Fibroblast of skin of abdomen (primary cell): ENCODE measurements around the gene SGPP1.
A peak's percentile ranks its signal among the peaks of the same experiment; 100 is the strongest.
"Not testable (repeated sequence)": the region's sequence is repeated elsewhere in the genome, so short reads cannot be mapped to it uniquely, and the experiment has no call there.

Source experiments
- DNase-seq: peaks from one replicate; pipeline ENCODE4 v3.0.0-alpha.2; 2013

Gene SGPP1

DNA sequence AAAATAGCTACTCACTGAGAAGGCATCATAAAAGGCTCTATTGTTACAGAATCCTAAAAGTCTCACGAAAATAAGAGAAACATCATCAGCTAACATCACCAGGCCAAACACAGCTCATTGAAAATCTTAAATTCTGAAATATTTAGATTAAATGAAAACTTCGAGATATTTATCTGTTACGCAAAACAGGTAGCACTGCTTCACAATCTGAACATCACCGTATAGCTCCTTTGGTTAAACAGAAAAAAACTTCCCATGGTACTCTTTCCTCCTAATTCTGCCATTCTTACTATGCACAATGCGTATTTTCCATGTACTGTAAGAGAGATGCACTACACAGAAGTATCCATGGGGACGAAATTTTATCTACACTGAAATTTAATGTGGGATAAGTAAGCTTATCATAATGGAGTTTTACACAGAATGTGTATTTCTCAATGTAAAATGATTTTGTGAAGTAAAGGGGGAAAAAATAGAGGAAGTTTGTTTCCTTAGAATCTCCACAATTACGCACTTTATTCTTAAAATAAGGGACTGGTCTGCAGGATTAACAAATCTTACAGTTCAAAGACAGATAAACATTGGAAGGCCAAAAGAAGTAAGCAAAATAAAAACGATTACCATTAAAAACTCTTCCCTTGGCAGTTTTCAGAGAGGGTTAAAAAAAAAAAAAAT lies 1.9 kb downstream of the SGPP1 start:
- no peak for DNase-seq

DNA sequence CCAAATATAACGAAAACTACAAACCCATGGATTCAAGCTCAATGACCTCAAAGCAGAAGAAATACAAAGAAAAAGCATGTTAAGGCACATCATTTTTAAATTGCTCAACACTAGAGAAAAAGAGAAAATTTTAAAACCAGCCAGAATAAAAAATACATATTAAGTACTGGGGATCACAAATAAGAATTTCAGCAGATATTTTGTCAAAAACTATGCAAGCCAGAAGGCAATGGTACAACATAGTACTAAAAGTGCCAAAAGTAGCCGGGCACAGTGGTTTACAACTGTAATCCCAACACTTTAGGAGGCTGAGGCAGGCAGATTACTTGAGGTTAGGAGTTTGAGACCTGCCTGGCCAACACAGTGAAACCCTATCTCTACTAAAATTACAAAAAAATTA lies 10.2 kb downstream of the SGPP1 start:
- DNase-seq, result no peak

DNA sequence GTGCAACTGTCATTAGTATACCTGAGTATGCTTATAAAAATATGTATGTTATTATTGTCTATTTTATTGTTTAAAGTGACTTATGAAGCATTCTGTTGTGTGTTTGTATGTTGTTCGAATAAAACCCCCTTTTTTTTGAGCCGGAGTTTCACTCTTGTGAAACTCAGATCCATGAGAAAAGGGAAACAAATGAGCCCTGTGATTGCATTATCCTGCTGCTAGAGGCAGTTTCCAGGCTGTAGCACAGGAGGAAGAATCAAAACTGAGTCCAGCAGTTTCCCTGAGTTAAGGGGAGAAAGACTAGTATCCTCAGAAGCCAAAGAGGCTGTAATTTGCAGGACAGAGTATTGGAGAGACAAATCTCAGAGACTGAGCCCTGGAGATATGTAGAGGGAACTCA lies 12.5 kb downstream of the SGPP1 start:
- DNase-seq, result no peak

DNA sequence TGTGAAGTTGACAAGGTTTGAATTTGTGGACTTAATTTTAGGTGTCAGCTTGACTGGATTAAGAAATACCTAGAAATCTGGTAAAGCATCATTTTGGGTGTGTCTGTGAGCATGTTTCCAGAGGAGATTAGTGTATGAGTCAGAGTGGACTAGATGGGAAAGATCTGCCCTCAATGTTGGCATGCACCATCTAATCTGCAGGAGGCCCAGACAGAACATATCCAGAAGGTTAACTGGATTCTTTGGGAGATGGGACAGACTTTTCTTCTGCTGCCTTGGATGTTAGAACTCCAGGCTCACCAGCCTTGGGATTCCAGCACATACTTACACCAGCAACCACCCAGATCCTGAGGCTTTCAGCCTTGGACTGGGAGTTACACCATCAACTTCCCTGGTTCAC lies 14.1 kb downstream of the SGPP1 start:
- peak; percentile 23 for DNase-seq

DNA sequence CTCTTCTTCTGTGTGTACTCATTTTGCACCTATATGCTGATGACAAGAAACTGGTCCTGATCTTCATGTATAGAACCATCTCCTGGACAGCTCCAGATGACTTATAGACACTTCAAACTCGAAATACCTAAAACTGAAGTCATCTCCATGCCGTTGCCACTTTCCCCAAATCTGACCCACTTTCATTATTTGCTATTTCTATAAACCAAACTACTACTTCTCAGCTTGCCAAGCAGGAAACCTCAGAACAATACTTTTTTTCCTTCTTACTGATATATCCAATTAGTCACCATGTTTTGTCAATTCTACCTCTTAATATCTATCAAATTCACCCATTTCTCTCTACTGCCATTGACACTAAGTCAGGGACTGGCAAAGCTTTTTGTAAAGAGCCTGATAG lies 14.8 kb downstream of the SGPP1 start:
- DNase-seq, result no peak

DNA sequence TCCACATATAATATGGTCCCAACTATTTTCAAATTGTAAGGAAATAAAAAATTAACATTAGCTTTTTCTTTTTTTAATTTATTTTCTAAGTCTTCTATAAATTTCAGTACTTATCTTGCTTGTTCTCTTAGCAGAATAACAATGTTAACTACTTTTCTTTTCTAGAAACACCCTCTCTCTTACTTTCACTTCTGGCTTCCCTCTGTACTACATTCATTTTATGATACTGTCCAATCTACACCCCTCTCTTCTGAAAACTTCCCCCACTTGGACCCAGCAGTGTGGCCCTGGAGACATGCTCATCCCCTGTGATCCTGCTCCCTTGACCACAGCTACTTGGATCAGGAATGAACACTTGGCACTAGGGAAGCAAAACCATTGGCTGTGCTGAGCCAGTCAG lies 15.7 kb downstream of the SGPP1 start:
- DNase-seq, result no peak

DNA sequence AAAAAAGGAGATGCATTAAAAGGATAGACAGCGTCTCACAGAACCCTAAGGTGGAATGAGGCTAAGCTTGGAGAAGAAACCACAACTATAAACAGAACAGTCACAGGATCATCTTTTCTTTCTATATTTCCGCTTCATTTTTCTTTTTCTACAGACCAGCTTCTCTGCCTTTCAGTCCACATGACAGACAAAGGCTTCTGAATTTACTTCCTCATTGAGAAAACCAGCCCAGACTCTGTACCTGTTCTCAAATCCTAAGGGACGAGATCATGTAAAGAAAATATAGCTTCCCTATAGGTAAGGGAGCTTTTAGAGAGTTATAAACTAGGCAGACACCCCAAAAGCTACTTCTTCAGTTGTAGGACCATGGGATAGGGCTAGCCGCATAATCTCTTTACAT lies 17.4 kb downstream of the SGPP1 start:
- DNase-seq, result no peak

DNA sequence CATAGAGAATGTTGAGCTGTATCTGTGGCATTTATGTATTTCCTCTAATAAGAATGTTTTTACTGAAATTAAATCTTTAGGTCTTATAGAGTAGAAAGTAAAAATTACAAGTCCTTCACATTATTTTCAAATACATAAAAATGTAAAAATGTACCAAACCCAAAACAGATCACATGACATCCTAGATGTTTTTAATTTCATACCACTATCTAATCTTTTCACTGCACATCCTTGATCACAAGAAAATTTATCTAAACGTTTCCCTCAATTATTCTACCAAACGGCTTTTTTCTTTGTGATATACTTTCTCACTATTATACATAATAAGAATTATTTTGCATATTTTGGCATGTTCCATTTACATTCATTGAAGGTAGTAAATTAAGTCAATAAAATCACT lies 18.3 kb downstream of the SGPP1 start:
- DNase-seq, result no peak

DNA sequence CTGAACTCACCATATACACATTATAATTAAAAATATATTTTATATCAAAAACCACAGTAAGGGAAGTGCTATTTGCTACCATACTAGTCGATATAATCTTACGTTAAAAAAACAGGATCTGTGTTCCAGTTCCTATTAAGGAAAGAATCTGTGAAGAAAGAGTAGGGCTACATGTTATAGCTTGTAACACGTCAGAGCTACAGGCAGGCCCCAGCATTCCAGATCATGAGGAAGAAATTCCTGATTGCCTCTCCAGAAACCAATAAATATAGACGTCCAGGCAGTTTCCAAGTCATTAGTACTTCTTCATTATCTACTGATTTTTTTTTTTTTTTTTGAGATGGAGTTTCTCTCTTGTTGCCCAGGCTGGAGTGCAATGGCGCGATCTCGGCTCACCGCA lies 20.6 kb downstream of the SGPP1 start:
- DNase-seq, result no peak

DNA sequence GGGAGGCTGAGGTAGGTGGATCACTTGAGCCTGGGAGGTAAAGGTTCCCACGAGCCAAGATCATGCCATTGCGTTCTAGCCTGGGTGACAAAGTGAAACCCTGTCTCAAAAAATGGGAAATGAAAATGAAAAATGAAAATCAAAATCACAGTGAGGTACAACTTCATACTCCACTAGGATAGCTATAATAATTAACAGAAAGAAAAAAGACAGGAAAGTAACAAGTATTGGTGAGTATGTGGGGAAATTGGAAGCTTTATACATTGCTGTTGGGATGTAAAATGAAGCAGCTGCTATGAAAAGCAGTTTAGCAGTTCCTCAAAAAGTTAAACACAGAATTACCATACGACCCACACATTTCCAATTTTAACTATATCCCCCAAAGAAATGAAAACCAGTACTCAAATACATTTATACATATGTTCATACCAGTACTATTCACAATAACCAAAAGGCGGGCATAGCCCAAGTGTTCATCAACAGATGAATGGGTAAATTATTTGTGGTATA lies 22.2 kb downstream of the SGPP1 start:
- no peak for DNase-seq

DNA sequence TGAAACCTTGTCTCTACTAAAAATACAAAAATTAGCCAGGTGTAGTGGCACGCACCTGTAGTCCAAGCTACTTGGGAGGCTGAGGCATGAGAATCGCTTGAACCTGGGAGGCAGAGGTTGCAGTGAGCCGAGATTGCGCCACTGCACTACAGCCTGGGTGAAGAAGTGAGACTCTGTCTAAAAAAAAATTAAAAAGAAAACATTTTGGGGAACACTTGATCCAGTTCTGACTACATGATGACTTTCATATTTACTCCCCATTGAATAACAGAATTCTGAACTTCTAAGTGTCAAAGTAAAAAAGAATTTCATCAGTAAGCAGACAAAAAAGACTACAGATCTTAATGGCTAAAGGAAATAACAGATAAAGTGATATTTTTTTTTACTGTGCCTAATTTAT lies 25.3 kb downstream of the SGPP1 start:
- DNase-seq, result not testable (repeated sequence)

DNA sequence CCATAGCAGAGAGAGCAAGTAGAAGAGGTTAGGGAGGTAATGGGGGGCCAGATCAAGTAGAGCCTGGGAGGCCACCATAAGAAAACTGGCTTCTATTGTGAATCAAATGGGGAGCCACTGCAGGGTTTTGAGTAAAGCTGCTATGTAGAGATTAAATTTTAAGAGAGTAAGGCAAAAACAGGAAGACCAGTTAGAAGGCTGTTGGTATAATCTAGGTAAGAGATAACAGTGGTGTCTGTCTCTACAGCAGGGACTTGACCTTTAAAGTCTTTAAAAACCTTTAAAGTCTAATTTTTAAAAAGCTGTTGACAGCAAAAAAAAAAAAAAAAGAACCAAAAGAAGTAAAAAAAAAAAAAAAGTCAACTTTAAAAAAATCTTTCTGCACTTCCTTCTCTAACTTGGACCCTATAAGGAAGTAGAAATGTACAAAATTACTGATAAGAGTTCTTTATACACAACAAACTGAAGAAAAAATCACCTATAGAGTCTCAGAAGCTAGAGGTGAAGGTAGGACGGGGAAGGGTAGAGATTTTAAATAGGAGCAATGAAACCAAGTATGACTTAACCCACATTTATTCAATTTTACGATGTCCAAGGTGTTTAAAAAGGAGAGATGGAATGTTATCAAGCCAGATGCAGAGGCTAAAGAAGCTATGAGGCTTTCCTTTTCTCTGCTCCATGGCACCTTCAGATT lies 26.1 kb downstream of the SGPP1 start:
- no peak for DNase-seq

DNA sequence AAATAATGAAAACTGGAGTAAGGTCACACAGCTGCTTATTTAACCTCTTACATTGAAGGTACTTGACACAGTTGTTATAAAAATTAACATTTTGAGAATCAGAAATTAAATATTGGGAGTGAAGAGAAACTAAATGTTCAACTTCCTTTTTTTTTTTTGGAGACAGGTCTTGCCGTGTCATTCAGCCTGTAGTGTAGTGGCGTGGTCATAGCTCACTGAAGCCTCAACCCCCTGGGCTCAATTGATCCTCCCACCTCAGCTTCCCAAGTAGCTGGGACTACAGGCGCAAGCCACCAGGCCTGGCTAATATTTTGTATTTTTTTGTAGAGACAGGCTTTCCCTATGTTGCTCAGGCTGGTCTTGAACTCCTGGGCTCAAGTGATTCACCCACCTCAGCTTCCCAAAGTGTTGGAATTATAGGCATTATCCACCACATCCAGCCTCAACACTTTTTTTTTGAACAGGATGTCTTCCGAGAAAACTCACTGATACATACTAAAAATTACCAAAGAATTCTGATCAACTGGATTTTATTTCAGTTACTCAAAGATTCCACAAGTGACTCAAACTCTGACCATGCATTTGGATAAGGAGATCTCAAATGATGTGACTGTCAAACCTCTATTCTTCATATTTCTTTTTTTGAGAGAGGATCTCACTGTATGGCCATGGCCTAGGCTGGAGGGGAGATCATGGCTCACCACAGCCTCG lies 35.4 kb downstream of the SGPP1 start:
- peak; percentile 9 for DNase-seq

DNA sequence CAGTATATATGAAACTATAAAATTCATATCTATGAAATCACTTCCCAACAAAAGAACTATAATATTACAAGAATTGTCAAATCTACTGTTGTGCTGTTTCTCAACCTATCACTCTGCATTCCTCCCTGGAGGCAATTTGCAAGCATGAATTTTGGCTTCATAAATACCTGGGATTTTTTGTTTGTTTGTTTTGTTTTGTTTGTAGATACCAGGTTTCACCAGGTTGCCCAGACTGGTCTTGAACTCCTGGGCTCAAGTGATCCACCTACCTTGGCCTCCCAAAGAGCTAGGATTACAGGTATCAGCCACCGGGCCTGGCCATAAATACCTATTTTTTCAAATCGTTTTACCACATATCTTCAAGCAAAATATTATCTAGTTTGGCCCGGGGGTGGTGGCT lies 38.7 kb downstream of the SGPP1 start:
- DNase-seq, result no peak

DNA sequence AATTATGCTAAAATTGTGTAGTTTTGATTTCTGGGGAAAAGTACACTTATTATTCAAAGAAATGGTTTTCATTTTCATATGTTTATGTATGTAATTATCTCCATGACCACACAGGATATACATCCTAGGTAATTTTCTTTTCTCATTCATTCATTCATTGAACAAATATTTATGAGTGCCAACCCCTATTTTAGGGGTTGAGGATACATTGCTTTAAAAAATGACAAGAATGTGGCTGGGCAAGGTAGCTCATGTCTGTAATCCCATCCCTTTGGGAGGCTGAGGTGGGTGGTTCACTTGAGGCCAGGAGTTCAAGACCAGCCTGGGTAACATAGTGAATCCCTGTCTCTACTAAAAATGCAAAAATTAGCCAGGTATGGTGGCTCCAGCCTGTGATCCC lies 40.9 kb downstream of the SGPP1 start:
- DNase-seq, result no peak

DNA sequence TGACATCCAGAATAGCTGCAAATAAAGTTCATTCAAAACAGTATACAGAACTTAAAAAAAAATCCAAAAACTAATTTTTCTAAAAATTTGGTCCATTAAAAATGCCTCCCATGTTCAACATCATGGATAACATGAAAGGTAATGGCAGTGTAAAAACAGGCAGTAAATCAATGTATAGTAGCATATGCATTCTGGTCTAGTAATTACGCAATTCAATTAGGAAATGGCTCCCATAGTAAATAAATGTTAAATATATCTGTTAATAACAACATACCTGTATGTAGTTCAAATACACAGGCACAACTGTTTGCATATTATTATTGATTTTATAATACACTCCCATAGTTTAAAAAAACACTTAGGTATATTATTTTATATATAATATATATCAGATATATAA lies 42.5 kb downstream of the SGPP1 start:
- DNase-seq, result no peak

DNA sequence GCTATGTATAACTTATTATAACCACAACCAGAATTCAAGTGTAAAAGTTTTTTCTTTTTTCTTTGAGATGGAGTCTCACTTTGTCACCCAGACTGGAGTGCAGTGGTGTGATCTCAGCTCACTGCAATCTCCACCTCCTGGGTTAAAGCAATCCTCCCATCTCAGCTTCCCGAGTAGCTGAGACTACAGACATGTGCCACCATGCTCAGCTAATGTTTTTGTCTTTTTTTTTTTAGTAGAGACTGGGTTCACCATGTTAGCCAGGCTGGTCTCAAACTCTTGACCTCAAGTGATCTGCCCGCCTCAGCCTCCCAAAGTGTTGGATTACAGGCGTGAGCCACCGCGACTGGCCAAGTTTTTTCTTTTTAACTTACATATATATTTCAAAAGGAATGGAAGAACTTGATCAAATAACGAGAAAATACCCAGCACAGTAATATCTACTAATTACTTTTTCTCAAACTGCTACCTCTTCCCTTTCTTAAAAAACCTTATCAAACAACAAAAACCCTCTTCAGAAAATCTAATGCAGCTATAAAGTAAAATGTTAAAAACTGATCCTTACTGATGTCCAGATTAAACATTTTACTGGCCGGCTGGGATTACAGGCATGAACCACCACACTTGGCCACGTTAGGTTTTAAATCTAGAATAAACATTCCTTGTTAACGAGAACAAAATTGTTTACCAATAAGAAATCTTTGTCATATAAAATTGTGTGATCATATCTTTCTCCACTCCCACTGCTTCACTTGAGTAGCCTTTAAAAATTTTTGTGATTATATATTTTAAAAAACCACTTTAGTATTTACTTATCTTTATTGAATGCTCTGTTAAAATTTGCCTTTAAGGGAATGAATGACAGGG lies 44.9 kb downstream of the SGPP1 start:
- DNase-seq, result no peak

DNA sequence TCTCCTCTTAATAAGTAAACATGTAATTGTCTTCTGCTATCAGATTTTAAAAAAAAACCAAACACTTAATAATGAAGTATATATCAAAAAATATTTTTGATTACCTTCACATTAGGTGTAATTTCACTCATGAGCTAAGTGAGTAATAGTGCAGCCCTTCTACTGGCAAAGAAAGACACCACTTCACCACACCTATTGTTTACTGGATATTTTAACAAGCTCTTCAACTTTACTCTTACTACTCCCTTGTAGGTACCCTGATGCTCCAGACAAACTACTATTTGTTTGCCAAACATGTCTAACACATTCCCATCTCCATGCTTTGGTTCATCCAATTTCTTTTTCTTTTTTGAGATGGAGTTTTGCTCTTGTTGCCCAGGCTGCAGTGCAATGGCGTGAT lies 49.3 kb downstream of the SGPP1 start:
- no peak for DNase-seq

DNA sequence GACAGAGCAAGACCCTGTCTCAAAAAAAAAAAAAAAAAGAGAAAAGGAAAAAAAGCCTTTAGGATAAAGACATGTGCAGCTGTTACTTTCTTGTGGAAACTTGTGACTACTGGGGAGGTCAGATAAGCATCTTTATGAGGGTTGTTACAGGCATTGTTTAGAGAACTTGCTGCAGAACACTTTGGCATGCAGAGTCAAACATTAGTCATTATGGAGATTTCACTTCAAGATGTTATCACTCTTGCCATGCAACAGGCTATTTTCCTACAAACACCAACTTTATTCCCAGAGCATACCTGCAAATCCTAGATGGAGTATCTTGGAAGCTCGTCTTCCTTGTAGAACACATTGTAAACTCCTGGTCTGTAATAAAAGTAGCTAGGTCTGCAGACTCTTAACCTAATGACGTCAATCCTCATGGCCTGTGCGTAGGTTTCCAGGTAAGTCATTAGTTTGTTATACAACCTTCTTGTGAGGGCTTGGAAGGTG lies 49.9 kb downstream of the SGPP1 start:
- peak; percentile 40 for DNase-seq

DNA sequence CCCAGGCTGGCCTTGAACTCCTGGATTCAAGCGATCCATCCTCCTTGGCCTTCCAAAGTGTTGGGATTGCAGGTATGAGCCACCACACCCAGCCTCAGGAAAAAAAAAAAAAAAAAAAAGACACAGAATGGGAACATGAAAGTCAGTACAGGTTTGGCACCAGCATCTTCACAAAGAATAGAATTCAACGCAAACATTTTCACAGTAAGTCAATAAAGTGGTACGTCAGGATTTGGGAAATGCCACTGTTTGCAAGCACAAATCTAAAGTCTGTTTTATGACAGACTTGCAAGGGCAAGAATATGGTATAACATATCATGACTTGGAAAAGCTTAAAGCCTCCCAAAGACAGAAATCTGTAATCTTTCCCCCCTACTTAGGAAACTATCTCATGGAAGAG lies 51.2 kb downstream of the SGPP1 start:
- DNase-seq, result no peak

DNA sequence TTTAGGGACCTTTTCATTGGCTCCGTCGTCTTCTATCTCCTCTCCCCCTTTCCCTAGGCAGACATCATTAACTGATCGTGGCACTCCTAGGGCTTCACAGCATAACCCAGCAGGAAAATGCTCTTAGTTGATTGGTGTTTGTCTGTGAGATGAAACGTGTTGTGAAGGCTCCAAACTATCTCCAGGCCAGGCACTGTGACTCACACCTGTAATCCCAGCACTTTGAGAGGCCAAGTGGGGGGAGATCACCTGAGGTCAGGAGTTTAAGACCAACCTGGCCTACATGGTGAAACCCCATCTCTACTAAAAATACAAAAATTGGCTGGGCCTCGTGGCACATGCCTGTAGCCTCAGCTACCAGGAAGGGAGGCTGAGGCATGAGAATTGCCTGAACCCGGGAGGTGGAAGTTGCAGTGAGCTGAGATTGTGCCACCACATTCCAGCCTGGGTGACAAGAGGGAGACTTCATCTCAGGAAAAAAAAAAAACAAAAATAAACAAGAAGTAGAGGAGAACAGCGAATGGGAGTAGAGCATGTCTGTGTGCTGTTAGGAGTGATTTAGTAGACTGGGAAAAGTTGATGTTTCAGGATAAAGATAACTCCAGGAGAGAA lies 53.9 kb downstream of the SGPP1 start:
- no peak for DNase-seq

DNA sequence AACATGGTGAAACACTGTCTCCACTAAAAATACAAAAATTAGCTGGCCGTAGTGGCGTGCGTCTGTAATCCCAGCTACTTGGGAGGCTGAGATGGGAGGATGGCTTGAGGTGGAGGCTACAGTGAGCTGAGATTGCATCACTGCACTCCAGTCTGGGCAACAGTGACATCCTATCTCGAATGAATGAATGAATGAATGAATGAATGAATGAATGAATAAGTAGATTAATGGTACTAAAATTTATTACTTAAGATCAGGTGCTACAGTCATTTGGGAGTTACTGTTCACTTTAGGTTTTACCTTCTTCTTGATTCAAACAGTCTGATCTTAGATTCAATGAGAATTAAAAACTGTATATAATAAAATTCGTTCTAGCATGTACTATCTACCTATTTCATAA lies 54.6 kb downstream of the SGPP1 start:
- DNase-seq, result no peak
